ENCODE data around the gene DPP4.

Gene DPP4

DNA sequence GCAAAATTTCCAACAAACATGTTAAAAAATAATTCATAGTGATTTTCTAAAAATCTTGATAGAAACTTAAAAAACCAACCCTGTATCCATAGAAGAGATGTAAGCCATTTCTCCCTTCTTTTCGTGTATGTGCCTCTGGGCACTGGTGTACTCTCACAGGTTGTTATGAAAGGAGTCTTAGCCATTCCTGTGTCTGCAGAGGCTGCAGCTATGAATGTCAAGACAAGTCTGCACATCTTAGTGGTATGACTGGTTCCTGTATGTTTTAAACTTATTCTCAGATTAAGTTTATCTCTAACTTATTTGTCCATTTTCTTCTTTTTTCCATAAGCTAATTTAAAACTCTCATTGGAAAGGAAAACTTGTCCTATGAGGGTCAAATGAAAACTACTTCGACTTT lies 84.0 kb downstream of the DPP4 start:
- Histone ChIP-seq H3F3A (ENCODE audit: insufficient read depth, low read length) (peaks cover 10% of the 10 kb centered on the region), H3K4me2 (ENCODE audit: low read depth, low read length) (no peak overlapping the region), H4K20me1 (ENCODE audit: insufficient read depth, low read length) (no peaks in the 10 kb centered on the region), H3K9me2 (replicated peaks; ENCODE audit: insufficient read depth, low read length) (no peaks in the 10 kb centered on the region), H3K27ac (ENCODE audit: low read length) (no peak overlapping the region), H3K9ac (ENCODE audit: low read length) (no peak overlapping the region), H3K4me1 (ENCODE audit: low read length) (peaks cover 22% of the 10 kb centered on the region), H3K9me3 (replicated peaks; ENCODE audit: insufficient read depth, low read length) (no peaks in the 10 kb centered on the region), H3K4me3 (ENCODE audit: low read length) (no peak overlapping the region), H2AFZ (ENCODE audit: low read length) (no peak overlapping the region), H3K79me2 (ENCODE audit: low read length) (no peaks in the 10 kb centered on the region), H3K36me3 (replicated peaks; ENCODE audit: insufficient read depth, low read length) (no peaks in the 10 kb centered on the region), H3K27me3 (replicated peaks; ENCODE audit: insufficient read depth, low read length) (no peaks in the 10 kb centered on the region)
- TF ChIP-seq EZH2phosphoT487 (IDR thresholded peaks at IDR 0.05; ENCODE audit: low read length) (no peak), EZH2 (optimal IDR thresholded peaks at IDR 0.05; ENCODE audit: low read depth, low read length) (no peak)
- TF ChIP-seq, protein P1, sequence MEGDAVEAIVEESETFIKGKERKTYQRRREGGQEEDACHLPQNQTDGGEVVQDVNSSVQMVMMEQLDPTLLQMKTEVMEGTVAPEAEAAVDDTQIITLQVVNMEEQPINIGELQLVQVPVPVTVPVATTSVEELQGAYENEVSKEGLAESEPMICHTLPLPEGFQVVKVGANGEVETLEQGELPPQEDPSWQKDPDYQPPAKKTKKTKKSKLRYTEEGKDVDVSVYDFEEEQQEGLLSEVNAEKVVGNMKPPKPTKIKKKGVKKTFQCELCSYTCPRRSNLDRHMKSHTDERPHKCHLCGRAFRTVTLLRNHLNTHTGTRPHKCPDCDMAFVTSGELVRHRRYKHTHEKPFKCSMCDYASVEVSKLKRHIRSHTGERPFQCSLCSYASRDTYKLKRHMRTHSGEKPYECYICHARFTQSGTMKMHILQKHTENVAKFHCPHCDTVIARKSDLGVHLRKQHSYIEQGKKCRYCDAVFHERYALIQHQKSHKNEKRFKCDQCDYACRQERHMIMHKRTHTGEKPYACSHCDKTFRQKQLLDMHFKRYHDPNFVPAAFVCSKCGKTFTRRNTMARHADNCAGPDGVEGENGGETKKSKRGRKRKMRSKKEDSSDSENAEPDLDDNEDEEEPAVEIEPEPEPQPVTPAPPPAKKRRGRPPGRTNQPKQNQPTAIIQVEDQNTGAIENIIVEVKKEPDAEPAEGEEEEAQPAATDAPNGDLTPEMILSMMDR (IDR thresholded peaks at IDR 0.05; ENCODE audit: low read length), result no peak
- DNase-seq, result no peak

DNA sequence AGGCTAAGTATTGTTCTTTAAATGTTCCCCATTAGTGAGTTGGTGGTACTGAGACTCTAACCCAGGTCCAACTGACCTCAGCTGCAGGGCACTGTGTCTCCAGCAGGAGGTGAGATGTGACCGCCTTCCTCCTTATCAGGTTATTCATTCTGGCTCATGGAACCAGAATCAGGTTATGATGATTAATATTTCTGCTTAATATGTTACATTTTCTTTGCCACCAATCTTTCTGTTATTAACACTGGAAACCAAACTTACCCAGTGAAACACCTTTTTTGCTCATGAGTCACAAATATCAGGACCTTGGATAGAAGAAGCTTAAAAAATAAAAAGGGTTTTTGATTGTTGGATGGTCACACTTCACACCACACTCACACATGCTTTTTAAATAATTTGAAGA lies 85.4 kb downstream of the DPP4 start:
- H3K4me2 ChIP-seq (ENCODE audit: low read depth, low read length), result no peak overlapping the region
- H3K4me3 ChIP-seq (ENCODE audit: low read length), result no peak overlapping the region
- no peaks in the 10 kb centered on the region for H3K9me3 ChIP-seq (replicated peaks; ENCODE audit: insufficient read depth, low read length)
- H3K36me3 ChIP-seq (replicated peaks; ENCODE audit: insufficient read depth, low read length), result no peaks in the 10 kb centered on the region
- DNase-seq, result no peak
- H2AFZ ChIP-seq (ENCODE audit: low read length), result no peak overlapping the region
- H3K79me2 ChIP-seq (ENCODE audit: low read length), result no peaks in the 10 kb centered on the region
- H3K9me2 ChIP-seq (replicated peaks; ENCODE audit: insufficient read depth, low read length), result no peaks in the 10 kb centered on the region
- no peaks in the 10 kb centered on the region for H4K20me1 ChIP-seq (ENCODE audit: insufficient read depth, low read length)
- peaks cover 10% of the 10 kb centered on the region for H3F3A ChIP-seq (ENCODE audit: insufficient read depth, low read length)
- TF ChIP-seq, protein P1 (IDR thresholded peaks at IDR 0.05; ENCODE audit: low read length), result no peak
- TF ChIP-seq EZH2phosphoT487 (IDR thresholded peaks at IDR 0.05; ENCODE audit: low read length), result no peak
- TF ChIP-seq EZH2 (optimal IDR thresholded peaks at IDR 0.05; ENCODE audit: low read depth, low read length), result no peak
- no peaks in the 10 kb centered on the region for H3K27me3 ChIP-seq (replicated peaks; ENCODE audit: insufficient read depth, low read length)
- H3K9ac ChIP-seq (ENCODE audit: low read length), result no peak overlapping the region
- H3K4me1 ChIP-seq (ENCODE audit: low read length), result peaks cover 12% of the 10 kb centered on the region
- no peak overlapping the region for H3K27ac ChIP-seq (ENCODE audit: low read length)

DNA sequence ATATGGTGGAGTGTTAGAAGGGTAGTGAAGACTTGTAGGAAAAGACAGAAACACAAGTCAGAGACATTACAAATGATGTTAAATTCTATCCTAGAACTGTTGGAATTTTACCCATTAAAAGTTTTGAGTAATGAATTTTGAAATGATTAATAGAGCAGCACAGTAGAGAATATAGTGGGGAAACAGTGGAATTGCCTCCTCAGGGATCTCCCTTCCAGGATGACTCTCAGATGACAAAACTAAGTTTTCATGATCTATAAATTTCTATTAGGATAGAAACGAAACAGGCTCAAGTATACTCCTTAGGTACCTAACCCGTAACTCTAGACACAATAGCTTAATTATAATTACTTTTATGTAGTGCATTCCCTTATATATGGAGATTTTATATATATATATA lies 86.7 kb downstream of the DPP4 start:
- no peaks in the 10 kb centered on the region for H3K9me2 ChIP-seq (replicated peaks; ENCODE audit: insufficient read depth, low read length)
- no peak overlapping the region for H2AFZ ChIP-seq (ENCODE audit: low read length)
- peaks cover 5% of the 10 kb centered on the region for H3K4me1 ChIP-seq (ENCODE audit: low read length)

More for the DNA sequence above, 86.7 kb downstream of the DPP4 start:
- Histone ChIP-seq H3K27me3 (replicated peaks; ENCODE audit: insufficient read depth, low read length) (no peaks in the 10 kb centered on the region), H3K9ac (ENCODE audit: low read length) (no peak overlapping the region), H3F3A (ENCODE audit: insufficient read depth, low read length) (peaks cover 4% of the 10 kb centered on the region), H4K20me1 (ENCODE audit: insufficient read depth, low read length) (no peaks in the 10 kb centered on the region), H3K9me3 (replicated peaks; ENCODE audit: insufficient read depth, low read length) (no peaks in the 10 kb centered on the region), H3K27ac (ENCODE audit: low read length) (no peak overlapping the region), H3K4me3 (ENCODE audit: low read length) (no peak overlapping the region), H3K4me2 (ENCODE audit: low read depth, low read length) (no peak overlapping the region), H3K36me3 (replicated peaks; ENCODE audit: insufficient read depth, low read length) (no peaks in the 10 kb centered on the region), H3K79me2 (ENCODE audit: low read length) (no peaks in the 10 kb centered on the region)
- DNase-seq, result no peak
- no peak for TF ChIP-seq EZH2phosphoT487 (IDR thresholded peaks at IDR 0.05; ENCODE audit: low read length)
- TF ChIP-seq, protein P1 (IDR thresholded peaks at IDR 0.05; ENCODE audit: low read length), result no peak
- no peak for TF ChIP-seq EZH2 (optimal IDR thresholded peaks at IDR 0.05; ENCODE audit: low read depth, low read length)

Measured in MM.1S (cell line).